Measurements from ENCODE around the gene USP24. TPM values are rescaled to one million over a fixed set of nuclear protein-coding genes. Genes with fewer than 3 reads are reported as not detected.

Gene USP24
- total RNA-seq, 4 donors from 2014 or later = 27.7 to 84.0 (median 30.2) TPM

DNA sequence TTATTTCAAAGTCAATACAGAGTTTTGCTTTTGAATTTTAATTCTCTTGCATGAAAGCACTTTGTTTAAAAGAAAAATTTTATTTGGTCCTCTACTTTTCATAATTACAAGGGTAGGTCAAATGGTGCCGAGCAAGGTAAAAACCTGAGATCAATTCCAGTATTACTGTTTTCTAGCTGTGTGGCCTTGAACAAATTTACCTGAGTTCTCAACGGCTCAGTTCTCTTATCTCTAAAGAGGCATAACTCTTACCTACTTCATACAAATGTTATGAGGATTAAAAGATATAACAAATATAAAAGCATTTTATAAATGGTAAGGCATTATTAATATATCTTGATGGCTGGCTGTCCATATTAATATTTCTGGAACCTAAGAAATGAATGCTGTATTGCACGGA is 42.5 kb downstream of the USP24 start:
- peaks cover 37% of the 10 kb centered on the region for H3K36me3 ChIP-seq
- TF ChIP-seq EP300 (IDR thresholded peaks at IDR 0.05) (no peak), POLR2A (IDR thresholded peaks at IDR 0.05) (no peak), POLR2AphosphoS5 (IDR thresholded peaks at IDR 0.05) (no peak)
- TF ChIP-seq, protein P1, sequence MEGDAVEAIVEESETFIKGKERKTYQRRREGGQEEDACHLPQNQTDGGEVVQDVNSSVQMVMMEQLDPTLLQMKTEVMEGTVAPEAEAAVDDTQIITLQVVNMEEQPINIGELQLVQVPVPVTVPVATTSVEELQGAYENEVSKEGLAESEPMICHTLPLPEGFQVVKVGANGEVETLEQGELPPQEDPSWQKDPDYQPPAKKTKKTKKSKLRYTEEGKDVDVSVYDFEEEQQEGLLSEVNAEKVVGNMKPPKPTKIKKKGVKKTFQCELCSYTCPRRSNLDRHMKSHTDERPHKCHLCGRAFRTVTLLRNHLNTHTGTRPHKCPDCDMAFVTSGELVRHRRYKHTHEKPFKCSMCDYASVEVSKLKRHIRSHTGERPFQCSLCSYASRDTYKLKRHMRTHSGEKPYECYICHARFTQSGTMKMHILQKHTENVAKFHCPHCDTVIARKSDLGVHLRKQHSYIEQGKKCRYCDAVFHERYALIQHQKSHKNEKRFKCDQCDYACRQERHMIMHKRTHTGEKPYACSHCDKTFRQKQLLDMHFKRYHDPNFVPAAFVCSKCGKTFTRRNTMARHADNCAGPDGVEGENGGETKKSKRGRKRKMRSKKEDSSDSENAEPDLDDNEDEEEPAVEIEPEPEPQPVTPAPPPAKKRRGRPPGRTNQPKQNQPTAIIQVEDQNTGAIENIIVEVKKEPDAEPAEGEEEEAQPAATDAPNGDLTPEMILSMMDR (IDR thresholded peaks at IDR 0.05) = no peak

DNA sequence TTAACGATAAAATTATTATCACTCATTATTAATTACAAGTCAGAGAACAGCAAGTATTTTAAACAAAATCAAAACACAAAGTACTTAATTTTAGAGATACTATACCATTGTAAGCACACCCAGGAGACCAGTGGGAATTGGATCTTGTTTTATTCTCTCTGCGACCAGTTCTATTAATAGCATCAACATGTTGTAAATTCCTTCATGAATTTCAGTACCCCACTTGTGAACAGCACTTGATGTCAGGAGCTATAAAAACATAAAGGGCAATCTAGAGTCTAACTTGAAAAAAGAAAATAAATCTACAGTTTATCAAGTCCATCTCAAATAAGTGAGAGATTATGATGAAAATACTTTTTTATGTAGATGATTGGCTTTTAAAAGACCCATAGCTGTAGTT is 42.9 kb downstream of the USP24 start:
- TF ChIP-seq POLR2AphosphoS5 (IDR thresholded peaks at IDR 0.05) = no peak
- TF ChIP-seq, protein P1 (IDR thresholded peaks at IDR 0.05) = no peak
- TF ChIP-seq EP300 (IDR thresholded peaks at IDR 0.05) = no peak
- TF ChIP-seq POLR2A (IDR thresholded peaks at IDR 0.05) = no peak
- Histone ChIP-seq H3K9me3 (no peaks in the 10 kb centered on the region), H3K36me3 (peaks cover 40% of the 10 kb centered on the region), H3K4me1 (peaks cover 4% of the 10 kb centered on the region), H3K4me3 (no peak overlapping the region), H3K27me3 (no peaks in the 10 kb centered on the region), H3K27ac (no peak overlapping the region)
- 90% methylated on average over 2 of the region's 2 CpGs for WGBS
- no peak for DNase-seq (ENCODE audit: low spot score in 2 of 2)

More for the DNA sequence above, 42.5 kb downstream of the USP24 start:
- H3K4me1 ChIP-seq = peaks cover 4% of the 10 kb centered on the region
- H3K9me3 ChIP-seq = no peaks in the 10 kb centered on the region
- no peak overlapping the region for H3K27ac ChIP-seq
- H3K4me3 ChIP-seq = no peak overlapping the region
- H3K27me3 ChIP-seq = no peaks in the 10 kb centered on the region
- no peak for DNase-seq (ENCODE audit: low spot score in 2 of 2)
- WGBS = 98% methylated on average over 3 of the region's 3 CpGs

DNA sequence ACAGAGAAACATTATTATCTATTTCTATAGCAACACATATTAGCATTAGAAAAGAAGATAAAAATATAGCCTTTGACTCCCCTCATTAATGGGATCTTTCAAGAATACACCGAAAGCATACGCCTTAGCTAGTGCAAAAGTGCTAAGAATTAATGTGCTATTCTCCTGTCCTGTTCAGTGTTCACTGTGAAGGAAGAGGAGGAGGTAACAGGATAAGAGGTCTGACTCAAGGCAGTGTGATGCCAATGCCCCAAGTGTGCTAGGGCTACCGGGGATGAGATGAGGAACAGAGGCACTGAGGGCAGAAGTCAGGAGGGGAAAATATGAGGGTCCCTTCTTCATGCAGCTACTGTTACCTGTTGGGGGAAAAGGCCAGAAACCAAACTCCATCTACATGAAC is 43.5 kb downstream of the USP24 start:
- Histone ChIP-seq H3K9me3 (no peaks in the 10 kb centered on the region), H3K36me3 (peaks cover 43% of the 10 kb centered on the region), H3K4me3 (no peak overlapping the region), H3K27me3 (no peaks in the 10 kb centered on the region), H3K4me1 (peaks cover 4% of the 10 kb centered on the region), H3K27ac (no peak overlapping the region)
- TF ChIP-seq, protein P1 (IDR thresholded peaks at IDR 0.05) = no peak
- TF ChIP-seq POLR2AphosphoS5 (IDR thresholded peaks at IDR 0.05) = no peak
- no peak for TF ChIP-seq POLR2A (IDR thresholded peaks at IDR 0.05)
- no peak for TF ChIP-seq EP300 (IDR thresholded peaks at IDR 0.05)
- DNase-seq (ENCODE audit: low spot score in 2 of 2) = no peak
- 94% methylated on average over 3 of the region's 3 CpGs for WGBS

DNA sequence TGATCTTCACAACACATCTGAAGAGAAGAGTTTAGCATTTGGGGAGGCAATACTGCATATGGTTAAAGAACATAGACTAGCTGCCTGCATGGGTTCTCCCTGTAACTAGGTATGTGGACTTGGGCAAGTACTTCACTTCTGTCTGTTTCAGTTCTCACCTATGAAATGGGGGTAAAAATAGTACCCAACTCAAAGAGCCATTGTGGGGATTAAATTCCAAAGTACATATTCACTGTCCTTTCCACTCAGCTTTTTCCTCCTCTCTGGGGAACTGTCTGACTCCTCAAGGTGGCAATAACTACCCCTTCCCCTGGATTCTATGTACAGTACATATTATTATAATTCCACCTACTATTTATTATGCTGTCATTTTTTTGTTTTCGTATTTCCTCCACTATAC is 44.7 kb downstream of the USP24 start:
- H3K36me3 ChIP-seq = peaks cover 46% of the 10 kb centered on the region
- H3K4me1 ChIP-seq = peaks cover 4% of the 10 kb centered on the region
- TF ChIP-seq, protein P1 (IDR thresholded peaks at IDR 0.05) = no peak
- TF ChIP-seq POLR2AphosphoS5 (IDR thresholded peaks at IDR 0.05) (no peak), POLR2A (IDR thresholded peaks at IDR 0.05) (no peak), EP300 (IDR thresholded peaks at IDR 0.05) (no peak)
- H3K27ac ChIP-seq = no peak overlapping the region
- no peak for DNase-seq (ENCODE audit: low spot score in 2 of 2)
- WGBS = 93% methylated on average over 1 of the region's 1 CpG
- no peaks in the 10 kb centered on the region for H3K27me3 ChIP-seq
- no peak overlapping the region for H3K4me3 ChIP-seq
- H3K9me3 ChIP-seq = no peaks in the 10 kb centered on the region

DNA sequence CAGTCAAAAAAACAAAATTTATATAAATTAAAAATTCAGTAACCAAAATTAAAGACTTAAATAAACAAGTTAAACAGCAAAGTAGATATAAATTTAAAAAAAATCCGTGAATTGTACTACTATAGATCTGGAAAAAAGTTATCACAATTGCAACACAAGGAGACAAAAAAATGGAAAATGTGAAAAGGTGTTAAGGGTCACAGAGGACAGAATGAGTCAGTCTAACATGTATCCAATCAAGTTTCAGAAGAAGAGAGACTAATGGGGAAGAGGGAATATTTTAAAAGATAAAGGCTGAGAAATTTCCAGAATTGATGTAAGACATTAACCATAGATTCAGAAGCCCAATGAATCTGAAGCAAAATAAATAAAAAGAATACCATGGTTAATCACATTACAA is 46.0 kb downstream of the USP24 start:
- TF ChIP-seq POLR2AphosphoS5 (IDR thresholded peaks at IDR 0.05) (no peak), EP300 (IDR thresholded peaks at IDR 0.05) (no peak), POLR2A (IDR thresholded peaks at IDR 0.05) (no peak)
- TF ChIP-seq, protein P1 (IDR thresholded peaks at IDR 0.05) = no peak
- H3K27ac ChIP-seq = no peak overlapping the region
- H3K4me1 ChIP-seq = peaks cover 3% of the 10 kb centered on the region
- H3K27me3 ChIP-seq = no peaks in the 10 kb centered on the region
- H3K9me3 ChIP-seq = no peaks in the 10 kb centered on the region
- WGBS = 93% methylated on average over 1 of the region's 1 CpG
- no peak overlapping the region for H3K4me3 ChIP-seq
- DNase-seq (ENCODE audit: low spot score in 2 of 2) = no peak
- peaks cover 58% of the 10 kb centered on the region for H3K36me3 ChIP-seq
